Measurements from ENCODE around the gene CPE.

DNA sequence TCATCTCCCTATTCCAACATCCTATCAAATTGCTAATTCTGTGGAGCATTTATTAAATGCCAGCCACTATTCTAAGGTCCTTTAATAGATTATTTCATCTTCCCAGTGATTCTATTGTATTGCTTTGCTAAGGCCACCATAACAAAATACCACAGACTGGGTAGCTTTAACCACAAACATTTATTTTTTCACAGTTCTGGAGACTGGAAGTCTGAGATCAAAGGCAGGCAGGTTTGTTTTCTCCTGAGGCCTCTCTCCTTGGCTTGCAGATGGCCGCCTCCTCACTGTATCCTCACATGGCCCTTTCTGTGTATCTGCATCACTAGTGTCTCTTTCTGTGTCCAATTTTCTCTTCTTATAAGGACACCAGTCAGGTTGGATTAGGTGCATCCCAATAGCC is 64.5 kb downstream of the CPE start:
- no peak for TF ChIP-seq EP300 (IDR thresholded peaks at IDR 0.05; ENCODE audit: borderline replicate concordance in 1 of 2, control insufficient read depth in 1 of 2, low read depth in 2 of 2, low read length in 2 of 2)
- TF ChIP-seq NFIC (IDR thresholded peaks at IDR 0.05; ENCODE audit: low read depth, low read length): no peak
- no peak for TF ChIP-seq BCL11A (IDR thresholded peaks at IDR 0.05; ENCODE audit: low read depth, low read length)
- TF ChIP-seq, protein P1, sequence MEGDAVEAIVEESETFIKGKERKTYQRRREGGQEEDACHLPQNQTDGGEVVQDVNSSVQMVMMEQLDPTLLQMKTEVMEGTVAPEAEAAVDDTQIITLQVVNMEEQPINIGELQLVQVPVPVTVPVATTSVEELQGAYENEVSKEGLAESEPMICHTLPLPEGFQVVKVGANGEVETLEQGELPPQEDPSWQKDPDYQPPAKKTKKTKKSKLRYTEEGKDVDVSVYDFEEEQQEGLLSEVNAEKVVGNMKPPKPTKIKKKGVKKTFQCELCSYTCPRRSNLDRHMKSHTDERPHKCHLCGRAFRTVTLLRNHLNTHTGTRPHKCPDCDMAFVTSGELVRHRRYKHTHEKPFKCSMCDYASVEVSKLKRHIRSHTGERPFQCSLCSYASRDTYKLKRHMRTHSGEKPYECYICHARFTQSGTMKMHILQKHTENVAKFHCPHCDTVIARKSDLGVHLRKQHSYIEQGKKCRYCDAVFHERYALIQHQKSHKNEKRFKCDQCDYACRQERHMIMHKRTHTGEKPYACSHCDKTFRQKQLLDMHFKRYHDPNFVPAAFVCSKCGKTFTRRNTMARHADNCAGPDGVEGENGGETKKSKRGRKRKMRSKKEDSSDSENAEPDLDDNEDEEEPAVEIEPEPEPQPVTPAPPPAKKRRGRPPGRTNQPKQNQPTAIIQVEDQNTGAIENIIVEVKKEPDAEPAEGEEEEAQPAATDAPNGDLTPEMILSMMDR (IDR thresholded peaks at IDR 0.05 in 2 of 3, conservative IDR thresholded peaks at IDR 0.05 in 1 of 3; ENCODE audit: control insufficient read depth in 2 of 3, extremely low read depth in 1 of 3, insufficient read depth in 1 of 3, low read depth in 3 of 3, low read length in 3 of 3): no peak
- TF ChIP-seq ZNF274 (IDR thresholded peaks at IDR 0.05; ENCODE audit: insufficient read depth, insufficient read length): no peak
- no peak for TF ChIP-seq JUNB (IDR thresholded peaks at IDR 0.05)
- TF ChIP-seq, protein P2, sequence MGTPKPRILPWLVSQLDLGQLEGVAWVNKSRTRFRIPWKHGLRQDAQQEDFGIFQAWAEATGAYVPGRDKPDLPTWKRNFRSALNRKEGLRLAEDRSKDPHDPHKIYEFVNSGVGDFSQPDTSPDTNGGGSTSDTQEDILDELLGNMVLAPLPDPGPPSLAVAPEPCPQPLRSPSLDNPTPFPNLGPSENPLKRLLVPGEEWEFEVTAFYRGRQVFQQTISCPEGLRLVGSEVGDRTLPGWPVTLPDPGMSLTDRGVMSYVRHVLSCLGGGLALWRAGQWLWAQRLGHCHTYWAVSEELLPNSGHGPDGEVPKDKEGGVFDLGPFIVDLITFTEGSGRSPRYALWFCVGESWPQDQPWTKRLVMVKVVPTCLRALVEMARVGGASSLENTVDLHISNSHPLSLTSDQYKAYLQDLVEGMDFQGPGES (IDR thresholded peaks at IDR 0.05): no peak
- TF ChIP-seq, protein P3, sequence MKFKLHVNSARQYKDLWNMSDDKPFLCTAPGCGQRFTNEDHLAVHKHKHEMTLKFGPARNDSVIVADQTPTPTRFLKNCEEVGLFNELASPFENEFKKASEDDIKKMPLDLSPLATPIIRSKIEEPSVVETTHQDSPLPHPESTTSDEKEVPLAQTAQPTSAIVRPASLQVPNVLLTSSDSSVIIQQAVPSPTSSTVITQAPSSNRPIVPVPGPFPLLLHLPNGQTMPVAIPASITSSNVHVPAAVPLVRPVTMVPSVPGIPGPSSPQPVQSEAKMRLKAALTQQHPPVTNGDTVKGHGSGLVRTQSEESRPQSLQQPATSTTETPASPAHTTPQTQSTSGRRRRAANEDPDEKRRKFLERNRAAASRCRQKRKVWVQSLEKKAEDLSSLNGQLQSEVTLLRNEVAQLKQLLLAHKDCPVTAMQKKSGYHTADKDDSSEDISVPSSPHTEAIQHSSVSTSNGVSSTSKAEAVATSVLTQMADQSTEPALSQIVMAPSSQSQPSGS (IDR thresholded peaks at IDR 0.05; ENCODE audit: low read length): no peak
- TF ChIP-seq BRCA1 (IDR thresholded peaks at IDR 0.05; ENCODE audit: low read depth, low read length): no peak
- TF ChIP-seq TAF1 (IDR thresholded peaks at IDR 0.05; ENCODE audit: borderline replicate concordance, low read depth, low read length): no peak
- TF ChIP-seq HDGF (IDR thresholded peaks at IDR 0.05): no peak
- TF ChIP-seq ZZZ3 (IDR thresholded peaks at IDR 0.05; ENCODE audit: control insufficient read depth, insufficient read length, low read depth): no peak
- TF ChIP-seq RCOR1 (conservative IDR thresholded peaks at IDR 0.05; ENCODE audit: low read depth, low read length): no peak

Data from GM12878 (cell line).